ENCODE measurements around the gene LIN7C. TPM values are rescaled to one million over a fixed set of nuclear protein-coding genes. Genes with fewer than 3 reads are reported as not detected.

The LIN7C gene
- total and polyA plus RNA-seq, 9 of the 15 experiments (the other 6 are each of a cell fraction or from before 2014, with no cell fraction given), result 10.8 to 52.7 (median 21.5) TPM

- TF ChIP-seq GATA2 (CRISPR knock-in tag; IDR thresholded peaks at IDR 0.05) (no peak), MAX (CRISPR knock-in tag; IDR thresholded peaks at IDR 0.05) (no peak), PHB2 (IDR thresholded peaks at IDR 0.05; ENCODE audit: low read depth) (no peak), TSHZ1 (CRISPR knock-in tag; IDR thresholded peaks at IDR 0.05) (no peak), ZNF239 (CRISPR knock-in tag; IDR thresholded peaks at IDR 0.05) (no peak), ATF4 (CRISPR knock-in tag; IDR thresholded peaks at IDR 0.05) (peak; percentile 78; the same call in 1 of the 2 replicates), CEBPG (CRISPR knock-in tag; IDR thresholded peaks at IDR 0.05) (no peak), CEBPG (tag; conservative IDR thresholded peaks at IDR 0.05 in 1 of 2, IDR thresholded peaks at IDR 0.05 in 1 of 2) (peak; percentile 87 to 94), SMARCC2 (IDR thresholded peaks at IDR 0.05; ENCODE audit: low read depth) (no peak), FOXK2 (conservative IDR thresholded peaks at IDR 0.05 in 1 of 2, IDR thresholded peaks at IDR 0.05 in 1 of 2; ENCODE audit: low read depth in 2 of 2) (0 out of 4 replicates have a peak, but pooled peaks of 1 of the 2 experiments have one; percentile 36), CTBP1 (IDR thresholded peaks at IDR 0.05; ENCODE audit: borderline replicate concordance) (peak; percentile 33; the same call in 1 of the 2 replicates), ESRRA (IDR thresholded peaks at IDR 0.05; ENCODE audit: borderline replicate concordance, low read depth) (peak; percentile 56; the same call in 1 of the 2 replicates), ZNF561 (CRISPR knock-in tag; conservative IDR thresholded peaks at IDR 0.05) (no peak), THAP7 (CRISPR knock-in tag; IDR thresholded peaks at IDR 0.05) (no peak), CREB3 (tag; conservative IDR thresholded peaks at IDR 0.05; ENCODE audit: low read depth) (no peak), SRSF1 (IDR thresholded peaks at IDR 0.05; ENCODE audit: low read depth, low read length) (no peak), SMARCE1 (IDR thresholded peaks at IDR 0.05) (peak; percentile 13; the same call in 1 of the 2 replicates), AFF4 (CRISPR knock-in tag; IDR thresholded peaks at IDR 0.05) (no peak)
Measured at GRCh38 chr11:27509908-27510307, 3.3 kb upstream of the LIN7C start (continued).
